H9 (cell line): ENCODE results near the gene ALX3. TPM values are rescaled to one million over a fixed set of nuclear protein-coding genes. Genes with fewer than 3 reads are reported as not detected.

Experiments used
- DNase-seq: peaks from one replicate; pipeline ENCODE4 v3.0.0-alpha.2; 2017
- H2AFZ ChIP-seq: one replicate; pipeline ENCODE4 v1.6.1; 2013; ENCODE audit warnings: mild to moderate bottlenecking, low read length, control low read depth, moderate library complexity
- H2AK5ac ChIP-seq: 2 replicates; pipeline ENCODE4 v1.6.1; 2013; ENCODE audit warnings: low read length, control low read depth, mixed read lengths; ENCODE audit not compliant: insufficient read length
- H2BK120ac ChIP-seq: one replicate; pipeline ENCODE4 v1.6.1; 2013; ENCODE audit warnings: low read depth, mild to moderate bottlenecking, low read length, control low read depth, inconsistent platforms; ENCODE audit not compliant: poor library complexity, severe bottlenecking
- H2BK12ac ChIP-seq: 2 replicates; pipeline ENCODE4 v1.6.1; 2013; ENCODE audit warnings: low read length, control low read depth, mixed read lengths, low read depth; ENCODE audit not compliant: insufficient read length
- H2BK15ac ChIP-seq: 2 replicates; pipeline ENCODE4 v1.6.1; 2013; ENCODE audit warnings: low read depth, low read length, control low read depth
- H2BK20ac ChIP-seq: one replicate; pipeline ENCODE4 v1.6.1; 2013; ENCODE audit warnings: low read depth, mild to moderate bottlenecking, low read length, control low read depth, inconsistent platforms; ENCODE audit not compliant: poor library complexity, severe bottlenecking
- H2BK5ac ChIP-seq: 2 replicates; pipeline ENCODE4 v1.6.1; 2013; ENCODE audit warnings: low read length, control low read depth, mixed read lengths; ENCODE audit not compliant: insufficient read length
- H3K14ac ChIP-seq: 2 replicates; pipeline ENCODE4 v1.6.1; 2013; ENCODE audit warnings: low read length, control low read depth; ENCODE audit not compliant: insufficient read depth
- H3K18ac ChIP-seq: 2 replicates; pipeline ENCODE4 v1.6.1; 2013; ENCODE audit warnings: low read depth, mild to moderate bottlenecking, mixed read lengths, low read length, control low read depth; ENCODE audit not compliant: insufficient read length
- H3K23ac ChIP-seq: 2 replicates; pipeline ENCODE4 v1.6.1; 2013; ENCODE audit warnings: low read length, control low read depth, mixed read lengths, low read depth; ENCODE audit not compliant: insufficient read length
- H3K23me2 ChIP-seq: 2 replicates; pipeline ENCODE4 v1.6.1; 2013; ENCODE audit warnings: low read depth, mild to moderate bottlenecking, mixed read lengths, low read length, control low read depth; ENCODE audit not compliant: insufficient read length, poor library complexity, severe bottlenecking
- H3K27ac ChIP-seq: 2 replicates; pipeline ENCODE4 v1.5.1; 2013; ENCODE audit warnings: low read length, control low read depth, mixed read lengths, low read depth; ENCODE audit not compliant: insufficient read length
- H3K27me3 ChIP-seq: 2 replicates; pipeline ENCODE4 v1.6.1; 2013; ENCODE audit warnings: low read length, control low read depth, inconsistent platforms; ENCODE audit not compliant: insufficient read depth
- H3K4ac ChIP-seq: 2 replicates; pipeline ENCODE4 v1.6.1; 2013; ENCODE audit warnings: low read depth, mild to moderate bottlenecking, control low read depth, inconsistent platforms, low read length, moderate library complexity
- H3K4me1 ChIP-seq: 2 replicates; pipeline ENCODE4 v1.6.1; 2013; ENCODE audit warnings: low read length, control low read depth, inconsistent platforms; ENCODE audit not compliant: insufficient read depth
- H3K4me2 ChIP-seq: 2 replicates; pipeline ENCODE4 v1.6.1; 2013; ENCODE audit warnings: low read length, control low read depth, mixed read lengths; ENCODE audit not compliant: insufficient read length, insufficient read depth
- H3K56ac ChIP-seq: 2 replicates; pipeline ENCODE4 v1.6.1; 2013; ENCODE audit warnings: low read depth, mild to moderate bottlenecking, mixed read lengths, low read length, control low read depth; ENCODE audit not compliant: insufficient read length
- H3K79me1 ChIP-seq: 2 replicates; pipeline ENCODE4 v1.6.1; 2013; ENCODE audit warnings: low read depth, mild to moderate bottlenecking, moderate library complexity, low read length, control low read depth, inconsistent platforms; ENCODE audit not compliant: insufficient read depth, poor library complexity, severe bottlenecking
- H3K79me2 ChIP-seq: 2 replicates; pipeline ENCODE4 v1.6.1; 2013; ENCODE audit warnings: low read length, control low read depth, inconsistent platforms; ENCODE audit not compliant: insufficient read depth
- H3K9ac ChIP-seq: 2 replicates; pipeline ENCODE4 v1.6.1; 2013; ENCODE audit warnings: low read length, control low read depth, mixed read lengths; ENCODE audit not compliant: insufficient read length; ENCODE audit errors: extremely low read depth
- H3K9me3 ChIP-seq: one replicate; pipeline ENCODE4 v1.6.1; 2013; ENCODE audit warnings: low read depth, low read length, inconsistent platforms; ENCODE audit not compliant: control insufficient read depth
- H3T11ph ChIP-seq: one replicate; pipeline ENCODE4 v1.6.1; 2013; ENCODE audit warnings: mild to moderate bottlenecking, low read length, control low read depth, inconsistent platforms
- H4K20me1 ChIP-seq: one replicate; pipeline ENCODE4 v1.6.1; 2013; ENCODE audit not compliant: control insufficient read depth, insufficient read length, insufficient read depth
- H4K5ac ChIP-seq: 2 replicates; pipeline ENCODE4 v1.6.1; 2013; ENCODE audit warnings: low read depth, mild to moderate bottlenecking, mixed read lengths, low read length, control low read depth; ENCODE audit not compliant: insufficient read length
- H4K8ac ChIP-seq: replicated peaks from 2 replicates; pipeline ENCODE4 v1.6.1; 2013; ENCODE audit warnings: low read length, control low read depth, mixed read lengths, low read depth; ENCODE audit not compliant: insufficient read length
- H4K91ac ChIP-seq: 2 replicates; pipeline ENCODE4 v1.6.1; 2013; ENCODE audit warnings: low read depth, mild to moderate bottlenecking, moderate library complexity, mixed read lengths, low read length, control low read depth; ENCODE audit not compliant: insufficient read length
- H3K27ac Mint-ChIP-seq, 3 experiments: 2 replicates in 2 of 3; 3 replicates in 1 of 3; pipeline ENCODE4 v1.8.0; 2020 to 2021; ENCODE audit warnings: mixed read lengths in 3 of 3, mild to moderate bottlenecking in 1 of 3, moderate library complexity in 1 of 3
- H3K27me3 Mint-ChIP-seq: 2 replicates; pipeline ENCODE4 v1.8.0; 2021; ENCODE audit warnings: low read depth, mild to moderate bottlenecking, moderate library complexity, mixed read lengths
- H3K36me3 Mint-ChIP-seq, 3 experiments: 2 replicates in 2 of 3; 3 replicates in 1 of 3; pipeline ENCODE4 v1.8.0; 2020 to 2021; ENCODE audit warnings: low read depth in 3 of 3, mixed read lengths in 3 of 3; ENCODE audit not compliant: insufficient read depth in 1 of 3
- H3K4me1 Mint-ChIP-seq, 2 experiments: 2 replicates each; pipeline ENCODE4 v1.8.0; 2020; ENCODE audit warnings: mixed read lengths in 2 of 2
- H3K4me3 Mint-ChIP-seq, 2 experiments: 2 replicates in 1 of 2; 3 replicates in 1 of 2; pipeline ENCODE4 v1.8.0; 2020 to 2021; ENCODE audit warnings: mild to moderate bottlenecking in 2 of 2, mixed read lengths in 2 of 2, moderate library complexity in 1 of 2
- H3K9me3 Mint-ChIP-seq, 2 experiments: 2 replicates in 1 of 2; 3 replicates in 1 of 2; pipeline ENCODE4 v1.8.0; 2020; ENCODE audit warnings: mild to moderate bottlenecking in 2 of 2, mixed read lengths in 2 of 2, moderate library complexity in 1 of 2
- WGBS: extraction: QIAGEN DNeasy Blood & Tissue Kit; methylation state at CpG from one replicate; pipeline ENCODE4 v1.1.7; 2013; ENCODE audit warnings: missing lambda C conversion rate, low lambda C conversion rate, mixed read lengths; ENCODE audit not compliant: insufficient read length; ENCODE audit errors: extremely low coverage; 5-methylcytosine and 5-hydroxymethylcytosine counted together
- total RNA-seq: library from RNA; stranded (reverse); gene quantifications from 2 replicates; pipeline ENCODE4 v1.2.1, GENCODE V29; 2021
- TF ChIP-seq, protein P1 (sequence below): fragments of 200-600 bp; sonication (generic); conservative IDR thresholded peaks from 3 replicates; pipeline ENCODE4 v1.8.0; 2021; ENCODE audit warnings: antibody characterized with exemption, mild to moderate bottlenecking

Gene ALX3
- total RNA-seq, 1 experiment from 2014 or later, result not detected

DNA sequence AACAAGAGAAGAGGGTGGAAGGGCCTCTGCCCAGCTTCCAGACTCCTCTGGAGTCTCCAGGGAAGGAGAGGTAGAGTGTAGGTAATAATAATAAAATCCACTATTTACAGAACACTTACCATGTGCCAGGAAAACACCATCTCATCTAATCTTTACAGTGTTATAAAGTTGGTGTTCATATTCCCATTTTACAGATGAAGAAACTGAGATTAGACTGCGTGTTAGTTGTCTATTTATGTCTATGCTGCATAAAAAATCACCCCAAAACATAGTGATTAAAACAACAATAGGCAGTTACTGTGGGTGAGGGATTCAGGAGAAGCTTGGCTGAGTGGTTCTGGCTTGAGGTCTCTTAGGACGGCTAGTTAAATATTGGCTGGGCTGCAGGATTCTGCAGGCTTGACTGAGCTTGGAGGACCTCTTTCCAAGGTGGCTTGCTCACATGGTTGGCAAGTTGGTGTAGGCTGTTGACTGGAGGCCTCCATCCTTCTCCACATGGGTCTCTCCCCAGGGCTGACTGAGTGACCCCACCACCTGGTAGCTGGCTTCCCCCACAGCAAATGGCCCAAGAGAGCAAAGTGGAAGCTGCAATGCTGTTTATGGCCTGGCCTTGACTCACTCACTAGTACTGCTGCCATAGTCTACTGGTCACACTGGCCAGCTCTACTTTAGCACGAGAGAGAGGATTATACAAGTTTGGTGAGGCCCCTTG, 6.5 kb upstream of the ALX3 start:
- Mint-ChIP-seq H3K36me3 (no peaks in the 10 kb centered on the region), H3K9me3 (no peaks in the 10 kb centered on the region; a peak in 1 of 5 replicates), H3K27me3 (peaks cover 99% of the 10 kb centered on the region), H3K4me3 (no peak overlapping the region), H3K4me1 (no peaks in the 10 kb centered on the region), H3K27ac (no peak overlapping the region)
- Histone ChIP-seq H2AFZ (no peak overlapping the region), H3K9me3 (no peaks in the 10 kb centered on the region), H3K23ac (no peak overlapping the region), H3K4me1 (no peaks in the 10 kb centered on the region), H2BK120ac (no peak overlapping the region), H2BK20ac (no peak overlapping the region), H3K56ac (no peak overlapping the region), H4K8ac (no peak overlapping the region), H3K27me3 (peaks cover 22% of the 10 kb centered on the region), H2BK12ac (no peak overlapping the region), H2BK15ac (no peak overlapping the region), H4K5ac (no peak overlapping the region), H3T11ph (no peak overlapping the region), H3K79me2 (no peaks in the 10 kb centered on the region), H3K27ac (no peak overlapping the region), H4K91ac (no peak overlapping the region), H2BK5ac (no peak overlapping the region), H3K14ac (no peak overlapping the region), H4K20me1 (no peaks in the 10 kb centered on the region), H3K18ac (no peak overlapping the region), H2AK5ac (no peak overlapping the region), H3K4ac (no peak overlapping the region), H3K23me2 (no peaks in the 10 kb centered on the region), H3K9ac (no peak overlapping the region), H3K4me2 (no peak overlapping the region), H3K79me1 (no peaks in the 10 kb centered on the region)
- no peak for DNase-seq
- TF ChIP-seq, protein P1, sequence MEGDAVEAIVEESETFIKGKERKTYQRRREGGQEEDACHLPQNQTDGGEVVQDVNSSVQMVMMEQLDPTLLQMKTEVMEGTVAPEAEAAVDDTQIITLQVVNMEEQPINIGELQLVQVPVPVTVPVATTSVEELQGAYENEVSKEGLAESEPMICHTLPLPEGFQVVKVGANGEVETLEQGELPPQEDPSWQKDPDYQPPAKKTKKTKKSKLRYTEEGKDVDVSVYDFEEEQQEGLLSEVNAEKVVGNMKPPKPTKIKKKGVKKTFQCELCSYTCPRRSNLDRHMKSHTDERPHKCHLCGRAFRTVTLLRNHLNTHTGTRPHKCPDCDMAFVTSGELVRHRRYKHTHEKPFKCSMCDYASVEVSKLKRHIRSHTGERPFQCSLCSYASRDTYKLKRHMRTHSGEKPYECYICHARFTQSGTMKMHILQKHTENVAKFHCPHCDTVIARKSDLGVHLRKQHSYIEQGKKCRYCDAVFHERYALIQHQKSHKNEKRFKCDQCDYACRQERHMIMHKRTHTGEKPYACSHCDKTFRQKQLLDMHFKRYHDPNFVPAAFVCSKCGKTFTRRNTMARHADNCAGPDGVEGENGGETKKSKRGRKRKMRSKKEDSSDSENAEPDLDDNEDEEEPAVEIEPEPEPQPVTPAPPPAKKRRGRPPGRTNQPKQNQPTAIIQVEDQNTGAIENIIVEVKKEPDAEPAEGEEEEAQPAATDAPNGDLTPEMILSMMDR, result no peak
- WGBS, result no CpG with 5 or more reads among the region's 3 CpGs
